Measurements from ENCODE around the gene BMPER.

GRCh38 chr7:34026481-34027190 is 121.3 kb downstream of the BMPER start:
- TF ChIP-seq POLR2AphosphoS5 (IDR thresholded peaks at IDR 0.05; ENCODE audit: borderline replicate concordance, low read depth, low read length), result no peak
- TF ChIP-seq EZH2 (IDR thresholded peaks at IDR 0.05), result no peak

All from SK-N-MC (cell line).